LHCN-M2 (cell line): ENCODE data around the gene WNT10A. TPM values are rescaled to one million over a fixed set of nuclear protein-coding genes. Genes with fewer than 3 reads are reported as not detected.

Source experiments
- DNase-seq: peaks from one replicate; pipeline ENCODE4 v3.0.0-alpha.2; 2012; ENCODE audit warnings: low read depth
- total RNA-seq: library from RNA; depleted of rRNA; stranded (reverse); fragments of >200 nt; gene quantifications from 2 replicates; pipeline ENCODE4 v1.2.3, GENCODE V29; 2014

Gene WNT10A
- total RNA-seq, 1 experiment from 2014 or later, result 0.06 TPM

DNA sequence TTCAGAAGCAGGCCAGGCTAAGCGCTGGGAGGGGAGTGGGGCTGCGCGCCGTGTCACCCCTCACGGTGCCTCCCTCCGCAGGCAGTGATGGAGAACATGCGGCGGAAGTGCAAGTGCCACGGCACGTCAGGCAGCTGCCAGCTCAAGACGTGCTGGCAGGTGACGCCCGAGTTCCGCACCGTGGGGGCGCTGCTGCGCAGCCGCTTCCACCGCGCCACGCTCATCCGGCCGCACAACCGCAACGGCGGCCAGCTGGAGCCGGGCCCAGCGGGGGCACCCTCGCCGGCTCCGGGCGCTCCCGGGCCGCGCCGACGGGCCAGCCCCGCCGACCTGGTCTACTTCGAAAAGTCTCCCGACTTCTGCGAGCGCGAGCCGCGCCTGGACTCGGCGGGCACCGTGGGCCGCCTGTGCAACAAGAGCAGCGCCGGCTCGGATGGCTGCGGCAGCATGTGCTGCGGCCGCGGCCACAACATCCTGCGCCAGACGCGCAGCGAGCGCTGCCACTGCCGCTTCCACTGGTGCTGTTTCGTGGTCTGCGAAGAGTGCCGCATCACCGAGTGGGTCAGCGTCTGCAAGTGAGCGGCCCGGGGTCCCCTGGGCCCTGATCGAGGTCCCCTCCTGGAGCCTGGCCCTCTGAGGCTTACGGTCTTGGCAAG is 12.2 kb downstream of the WNT10A start:
- DNase-seq, result peak; percentile 19

DNA sequence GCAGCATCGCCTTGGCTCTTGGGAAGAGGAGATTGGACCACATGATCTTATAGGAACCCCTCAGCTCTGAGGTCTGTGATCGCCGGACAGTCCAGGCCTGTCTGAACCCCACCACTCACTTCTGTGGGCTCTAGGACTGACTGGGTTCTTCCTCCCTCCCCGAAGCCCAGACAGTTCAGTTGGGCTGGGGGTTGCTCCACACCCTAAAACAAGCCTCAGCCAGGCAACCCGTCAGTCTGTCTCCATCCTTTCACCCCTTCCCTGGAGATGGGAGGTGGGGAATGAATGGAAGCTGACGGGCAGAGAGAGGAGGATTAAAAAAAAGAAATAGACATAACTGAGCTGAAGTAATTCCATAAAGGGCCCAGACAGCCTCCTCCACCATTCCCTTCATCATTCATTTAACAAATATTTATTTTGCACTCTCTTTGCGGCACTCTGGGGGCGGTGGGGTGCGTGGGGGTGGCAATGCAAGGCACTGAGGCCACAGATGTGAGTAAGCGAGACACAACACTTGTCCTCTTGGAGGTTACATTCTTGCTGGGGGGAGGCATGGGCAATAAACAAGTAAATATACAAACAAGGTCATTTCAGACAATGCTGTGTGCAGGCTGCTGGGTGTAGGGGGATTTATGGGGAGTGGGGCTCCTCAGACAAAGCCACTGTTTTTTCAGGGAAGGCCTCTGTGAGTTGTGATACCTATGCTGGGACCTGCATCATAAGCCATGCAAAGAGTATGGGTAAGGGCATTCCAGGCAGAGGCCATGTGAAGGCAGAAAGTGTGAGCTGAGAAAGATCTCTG is 12.9 kb downstream of the WNT10A start:
- DNase-seq, result no peak

DNA sequence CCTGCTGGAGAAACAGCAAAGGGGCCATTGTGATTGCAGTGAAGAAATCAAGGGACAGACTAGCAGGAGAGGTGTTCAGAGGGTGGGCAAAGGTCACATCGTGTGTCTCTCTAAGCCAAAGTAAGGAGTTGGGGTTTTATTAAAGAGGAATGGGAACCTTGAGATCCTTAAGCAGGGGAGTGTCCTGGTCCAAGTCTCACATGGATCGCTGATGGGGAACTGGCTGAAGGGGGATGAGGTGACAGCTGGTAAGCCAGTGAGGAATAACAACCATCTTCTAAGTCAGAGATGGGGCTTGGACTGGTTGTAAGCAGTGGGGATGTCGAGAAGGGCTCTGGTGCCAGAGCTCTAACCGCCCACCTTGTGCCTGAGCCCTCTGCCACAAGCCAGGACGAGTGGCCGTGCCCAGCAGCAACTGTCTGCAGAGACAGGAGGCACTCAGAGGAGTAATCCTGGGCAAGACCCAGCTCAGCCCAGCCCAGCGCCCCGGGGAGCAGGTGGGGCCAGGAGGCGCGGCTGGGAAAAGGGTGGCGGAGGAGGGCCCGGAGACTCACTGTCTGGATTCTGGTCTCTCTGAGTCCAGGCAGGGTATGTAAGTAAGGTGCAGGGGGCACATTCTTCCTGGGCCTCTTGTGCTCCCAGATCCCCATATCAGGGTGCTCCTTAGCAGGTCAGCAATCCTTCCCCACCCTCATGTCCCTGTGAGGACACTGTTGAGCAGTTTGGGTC is 13.7 kb downstream of the WNT10A start:
- no peak for DNase-seq

DNA sequence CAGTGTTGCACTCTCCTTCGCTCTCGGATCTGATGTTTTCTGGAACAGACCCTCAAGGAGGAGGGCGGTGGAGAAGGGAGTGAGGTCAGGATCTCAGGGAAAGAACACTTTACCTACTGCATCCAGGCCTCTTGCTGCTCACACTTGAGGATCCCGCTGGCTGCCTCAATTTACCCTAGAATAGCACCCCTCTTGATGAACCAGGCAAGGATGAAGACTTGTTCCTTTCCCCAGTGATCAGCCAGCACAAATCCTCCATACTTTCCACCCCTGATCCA is 14.2 kb downstream of the WNT10A start:
- DNase-seq, result no peak

DNA sequence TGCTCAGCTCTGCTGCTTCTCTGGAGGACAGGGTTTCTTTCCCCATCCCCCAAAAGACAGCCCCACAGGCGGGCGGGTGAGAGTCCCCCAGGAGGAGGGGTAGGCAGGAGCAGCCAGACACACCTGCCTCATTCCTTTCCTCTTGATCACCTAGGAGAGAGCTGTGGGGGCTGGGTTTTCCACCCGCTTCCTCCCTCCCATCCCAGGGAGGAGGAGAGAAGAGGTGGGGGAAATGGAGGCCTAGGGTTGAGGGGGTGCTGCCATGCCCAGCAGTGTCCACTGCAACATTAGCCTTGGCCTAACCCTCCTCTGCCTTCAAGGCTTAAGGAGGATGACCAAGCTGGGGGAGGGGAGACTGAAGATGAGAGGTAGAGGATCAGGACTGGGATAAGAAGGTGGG is 14.7 kb downstream of the WNT10A start:
- DNase-seq, result no peak

DNA sequence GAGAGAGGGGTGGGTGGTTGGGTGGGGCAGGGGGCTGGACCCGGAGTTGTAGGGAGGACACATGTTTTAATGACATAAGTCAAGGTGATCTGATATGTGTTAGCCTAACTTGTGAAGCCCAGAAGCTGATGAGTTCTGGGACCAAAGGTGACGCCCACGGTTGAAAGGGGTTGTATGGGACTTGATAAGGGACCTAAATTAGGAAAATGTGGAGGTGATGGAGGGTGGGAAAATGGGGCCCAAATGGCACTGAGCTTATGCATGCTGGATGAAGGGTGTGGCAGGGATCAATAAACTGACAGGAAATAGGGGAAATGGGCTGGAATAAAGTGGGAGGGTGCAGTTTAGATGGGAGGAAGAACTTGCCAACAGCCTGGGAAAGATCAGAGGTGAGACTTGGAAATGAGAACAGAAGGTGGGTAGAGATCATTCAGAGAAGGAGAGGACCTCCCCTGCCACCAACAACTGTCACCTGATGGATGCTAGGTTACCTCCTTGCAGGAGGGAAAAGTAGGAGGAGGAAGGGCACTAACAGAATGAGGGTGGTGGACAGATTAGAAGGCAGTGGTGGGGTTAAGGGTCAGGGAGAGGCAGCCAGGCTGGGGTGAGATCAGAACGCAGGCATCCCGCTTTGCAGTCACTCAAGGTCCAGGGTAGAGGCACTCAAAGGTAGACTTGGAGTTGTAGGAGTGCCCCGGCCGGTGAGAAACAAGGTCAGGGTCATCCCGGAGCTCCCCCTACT is 15.3 kb downstream of the WNT10A start:
- no peak for DNase-seq

DNA sequence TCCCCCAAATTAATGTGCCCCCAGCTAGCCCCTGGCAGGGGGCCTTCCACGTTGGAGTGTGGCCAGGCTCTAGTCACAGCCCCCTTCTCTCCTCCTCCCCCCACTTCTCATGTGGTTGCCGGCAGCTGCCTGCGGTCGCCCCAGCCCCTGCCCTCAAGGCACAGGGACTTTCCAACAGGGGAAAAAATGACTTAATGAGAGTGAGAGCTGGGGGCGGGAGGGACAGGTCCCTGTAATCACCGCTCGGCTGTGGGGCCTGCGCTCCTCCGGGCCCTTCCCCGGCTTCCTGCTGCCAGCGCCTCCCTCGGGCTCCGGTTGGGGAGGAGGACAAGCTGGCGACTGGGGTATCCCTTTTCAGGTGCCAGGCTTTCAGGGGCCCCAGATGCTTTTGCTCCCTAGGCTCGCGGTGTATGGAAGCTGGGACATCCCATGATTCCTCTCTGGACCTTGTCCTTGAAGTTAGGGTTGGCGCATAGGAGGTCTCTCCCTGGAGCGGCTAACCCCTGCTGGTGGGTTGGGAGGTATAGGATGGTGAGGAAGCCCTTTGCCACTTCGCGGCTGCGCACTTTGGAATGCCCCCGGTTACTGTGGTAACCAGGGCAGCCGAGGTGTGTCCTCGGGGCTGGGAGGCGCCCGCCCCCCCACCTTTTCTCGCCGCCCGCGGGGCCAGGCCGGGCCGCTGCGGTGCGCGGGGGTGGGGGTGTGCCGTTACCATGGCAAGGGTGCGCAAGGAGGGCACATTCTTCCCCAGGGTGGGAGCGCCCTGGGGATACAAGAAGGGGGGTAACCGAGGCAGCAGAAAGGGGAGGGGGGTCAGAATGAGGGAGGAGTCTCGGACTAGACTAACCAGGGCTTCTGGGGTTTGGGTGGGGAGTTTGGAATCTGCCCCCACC is 16.1 kb downstream of the WNT10A start:
- DNase-seq, result peak; percentile 9

DNA sequence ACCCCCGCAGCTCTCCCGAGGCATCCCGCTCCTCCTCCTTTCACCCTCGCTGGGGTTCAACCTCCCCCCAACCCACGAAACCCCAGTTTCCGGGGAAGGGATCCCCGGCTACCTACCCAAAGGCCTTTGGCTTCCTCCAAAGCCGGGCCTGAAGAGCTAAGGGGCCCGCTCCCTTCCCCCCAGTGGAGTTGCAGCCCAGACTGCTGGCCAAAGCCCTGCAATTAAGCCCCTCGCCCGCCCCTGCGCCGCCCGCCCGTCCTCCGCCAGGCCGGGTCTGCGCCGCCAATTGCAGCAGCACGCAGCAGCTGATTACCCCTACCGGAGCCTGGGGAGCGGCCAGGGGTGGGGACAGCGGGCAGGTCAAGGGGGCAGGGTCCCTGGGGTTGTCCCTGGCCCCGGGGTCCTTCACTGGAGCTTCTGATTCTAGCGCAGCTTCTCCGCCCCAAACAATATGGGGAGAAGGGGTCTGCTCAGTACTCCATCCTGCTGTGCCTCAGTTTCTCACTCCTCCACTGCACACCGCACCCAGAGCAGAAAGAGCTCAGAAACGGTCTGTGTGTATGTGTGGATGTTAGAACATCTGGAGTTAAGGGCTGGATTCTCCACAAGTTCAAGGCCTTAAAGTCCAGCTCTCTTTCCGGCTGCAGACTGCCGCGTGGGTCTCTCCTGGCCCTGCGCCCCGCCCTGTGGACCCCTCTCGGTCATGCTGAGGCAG is 16.9 kb downstream of the WNT10A start:
- no peak for DNase-seq

DNA sequence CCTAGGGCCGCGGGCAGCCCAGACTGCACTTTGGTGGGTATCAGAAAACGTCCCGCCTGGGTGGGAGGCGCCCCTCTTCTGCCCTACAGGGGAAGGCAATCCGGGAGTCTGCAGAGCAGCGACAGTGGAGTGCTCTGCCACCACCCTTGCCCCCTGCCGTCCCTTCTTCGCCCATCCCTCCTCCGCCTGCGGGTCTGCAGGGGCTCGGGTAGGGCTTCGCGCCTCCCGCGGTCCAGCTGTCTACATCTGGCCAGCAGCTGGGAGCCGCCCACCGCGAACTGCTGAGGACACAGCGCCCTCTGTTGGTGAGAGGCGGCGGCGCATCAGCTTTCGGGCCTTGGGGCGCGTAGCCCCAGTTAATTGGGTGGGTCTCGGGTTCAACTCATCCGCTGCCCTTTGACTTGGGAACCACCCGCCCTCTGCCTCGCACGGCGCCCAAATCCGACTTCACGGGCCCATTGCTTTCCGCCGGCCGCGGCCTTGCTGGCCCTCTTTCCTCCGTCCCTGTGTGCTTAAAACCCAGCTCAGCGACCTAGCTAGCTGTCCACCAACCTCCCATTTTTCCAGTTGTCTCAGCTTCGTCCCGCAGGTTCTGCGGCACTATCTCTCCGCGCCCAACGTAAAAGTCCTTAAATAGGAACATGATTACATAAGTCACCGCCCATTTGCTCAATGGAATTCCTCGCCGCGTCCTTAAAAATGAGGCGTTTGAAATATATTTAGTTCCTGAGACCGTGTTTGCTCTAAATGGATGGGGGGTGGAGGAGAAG is 17.6 kb downstream of the WNT10A start:
- peak; percentile 19 for DNase-seq

DNA sequence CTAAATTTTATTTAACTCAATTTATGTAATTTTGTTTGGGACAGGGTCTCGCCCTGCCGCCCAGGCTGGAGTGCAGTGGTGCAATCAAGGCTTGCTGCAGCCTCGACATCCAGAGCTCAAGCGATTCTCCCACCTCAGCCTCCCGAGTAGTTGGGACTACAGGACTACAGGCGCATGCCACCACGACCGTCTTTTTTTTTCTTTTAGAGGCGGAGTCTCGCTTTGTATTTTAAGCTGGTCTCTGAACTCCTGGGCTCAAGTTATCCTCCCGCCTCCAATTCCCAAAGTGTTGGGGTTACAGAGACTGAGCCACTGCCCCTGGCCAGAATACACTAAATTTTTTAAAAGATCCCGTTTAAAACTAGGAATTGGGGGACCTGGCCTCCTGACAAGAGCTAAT is 18.5 kb downstream of the WNT10A start:
- DNase-seq, result no peak

DNA sequence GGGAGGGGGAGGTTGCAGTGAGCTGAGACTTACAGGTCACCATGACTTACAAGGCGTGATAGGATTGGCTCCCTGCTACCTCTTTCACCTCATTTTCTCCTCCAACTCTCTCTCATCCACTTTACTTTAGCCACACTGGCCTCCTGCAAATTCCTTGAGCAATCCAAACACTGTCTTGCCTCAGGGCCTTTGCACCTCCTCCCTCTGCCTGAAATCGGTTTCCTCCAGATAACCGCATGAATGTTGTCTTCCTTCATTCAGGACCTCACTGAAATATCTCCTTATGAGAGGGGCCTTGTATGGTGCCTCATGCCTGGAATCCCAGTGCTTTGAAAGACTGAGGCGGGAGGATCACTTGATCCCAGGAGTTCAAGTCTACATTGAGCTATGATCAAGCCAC is 21.8 kb downstream of the WNT10A start:
- no peak for DNase-seq

DNA sequence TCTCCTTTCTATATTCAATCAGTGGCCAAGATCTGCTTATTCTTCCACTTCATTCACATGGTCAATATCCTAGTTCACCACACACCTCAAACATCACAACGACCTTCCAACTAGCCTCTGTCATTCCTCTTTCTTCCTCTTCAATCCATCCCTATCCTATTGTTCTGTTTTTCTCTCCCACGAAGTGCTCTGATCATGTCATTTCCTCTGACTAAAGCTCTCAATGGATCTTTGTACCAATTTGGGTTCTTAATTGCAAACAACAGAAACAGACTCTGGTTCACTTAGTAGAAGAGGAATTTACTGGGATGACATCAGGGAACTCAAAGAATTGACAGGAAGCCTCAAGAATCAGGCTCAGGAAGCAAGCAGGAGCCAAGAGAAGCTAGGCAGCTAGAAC is 23.5 kb downstream of the WNT10A start:
- no peak for DNase-seq

DNA sequence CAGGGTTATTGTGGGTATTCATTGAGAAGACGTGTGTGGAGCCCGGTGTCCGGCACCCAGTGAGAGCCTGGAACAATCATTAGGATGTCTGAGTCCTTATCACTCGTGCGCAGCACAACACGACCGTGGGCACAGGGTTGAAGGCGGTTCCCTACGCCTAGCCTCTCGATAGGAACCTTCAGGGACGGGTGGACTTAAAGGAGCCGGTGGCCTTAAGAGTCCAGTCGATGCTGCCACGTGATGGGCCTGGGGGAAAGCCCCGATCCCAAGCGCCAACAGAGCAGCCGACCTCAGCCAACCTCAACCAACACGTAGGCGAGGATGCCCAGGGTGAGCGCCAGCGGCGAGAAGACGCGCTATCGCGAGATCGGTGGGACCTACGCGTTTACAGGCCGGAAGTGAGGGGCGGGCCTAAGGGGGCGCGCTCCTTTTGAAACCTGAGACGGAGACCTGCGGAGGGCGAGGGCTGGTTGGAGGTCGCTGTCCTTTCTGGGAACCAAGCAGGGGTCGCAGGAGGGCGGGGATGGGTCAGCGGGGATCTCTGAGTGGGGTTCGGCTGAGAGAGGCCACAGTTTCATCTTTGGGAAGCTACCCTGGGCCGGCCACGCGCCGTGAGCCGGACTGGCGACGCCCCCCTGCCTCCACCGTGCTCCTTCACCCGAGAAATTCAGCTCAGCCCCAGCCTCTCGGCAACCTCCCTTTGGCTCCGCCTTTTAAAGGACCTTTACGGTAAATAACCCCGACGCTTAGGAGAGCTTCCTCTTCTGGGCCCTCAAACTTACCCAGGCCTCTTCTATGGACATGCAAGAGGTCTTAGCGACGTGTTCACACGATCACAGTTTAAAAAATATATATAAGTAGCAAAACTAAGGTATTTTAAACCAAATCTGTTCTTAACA is 28.3 kb downstream of the WNT10A start:
- DNase-seq, result peak; percentile 69

DNA sequence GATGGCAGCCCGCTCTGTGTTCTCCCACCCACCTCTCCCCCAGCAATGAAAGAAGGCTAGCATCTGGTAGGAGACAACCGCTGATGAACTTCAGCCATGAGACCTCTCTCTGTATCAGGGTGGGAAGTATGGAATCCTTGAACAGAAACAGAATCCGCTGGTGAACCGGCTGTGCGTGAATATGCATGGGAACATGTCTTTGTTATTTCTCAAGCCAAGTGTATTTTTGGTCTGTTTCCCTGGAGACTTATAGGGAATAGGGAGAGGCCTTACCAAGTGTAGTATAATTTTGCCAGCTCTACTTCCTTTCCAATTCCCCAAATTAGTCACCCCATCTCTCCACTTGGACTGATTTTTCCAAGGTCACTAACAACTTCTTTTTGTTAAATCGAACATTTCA is 30.1 kb downstream of the WNT10A start:
- no peak for DNase-seq

DNA sequence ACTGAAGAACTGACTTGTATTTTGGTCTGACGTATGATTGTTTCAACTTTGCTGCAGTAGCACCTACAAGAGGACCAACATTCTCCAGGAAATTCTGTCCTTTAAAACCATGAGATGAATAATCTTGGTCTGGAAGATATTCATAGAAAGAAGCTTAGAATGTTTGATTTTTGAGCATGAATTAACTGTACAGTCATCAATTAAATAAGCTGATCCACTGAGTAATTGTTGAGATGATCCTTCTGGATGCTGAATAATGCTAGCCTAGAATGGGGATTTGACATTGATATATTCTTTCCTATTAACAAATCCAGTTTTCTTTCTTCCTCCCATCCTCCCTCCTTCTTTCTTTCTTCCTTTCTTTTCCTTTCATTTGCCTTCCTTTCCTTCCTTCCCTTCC is 39.9 kb downstream of the WNT10A start:
- DNase-seq, result no peak

DNA sequence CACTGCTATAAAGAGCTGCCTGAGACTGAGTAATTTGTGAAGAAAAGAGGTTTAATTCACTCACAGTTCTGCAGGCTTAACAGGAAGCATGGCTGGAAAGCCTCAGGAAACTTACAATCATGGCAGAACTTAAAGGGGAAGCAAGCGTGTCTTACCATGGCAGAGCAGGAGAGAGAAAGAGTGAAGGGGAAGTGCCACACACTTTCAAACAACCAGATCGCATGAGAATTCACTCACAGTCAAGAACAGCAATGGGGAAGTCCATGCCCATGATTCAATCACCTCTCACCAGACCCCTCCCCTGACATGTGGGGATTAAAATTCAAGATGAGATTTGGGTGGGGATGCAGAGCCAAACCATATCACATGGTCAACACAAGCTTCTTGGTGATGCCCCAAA is 44.1 kb downstream of the WNT10A start:
- no peak for DNase-seq

DNA sequence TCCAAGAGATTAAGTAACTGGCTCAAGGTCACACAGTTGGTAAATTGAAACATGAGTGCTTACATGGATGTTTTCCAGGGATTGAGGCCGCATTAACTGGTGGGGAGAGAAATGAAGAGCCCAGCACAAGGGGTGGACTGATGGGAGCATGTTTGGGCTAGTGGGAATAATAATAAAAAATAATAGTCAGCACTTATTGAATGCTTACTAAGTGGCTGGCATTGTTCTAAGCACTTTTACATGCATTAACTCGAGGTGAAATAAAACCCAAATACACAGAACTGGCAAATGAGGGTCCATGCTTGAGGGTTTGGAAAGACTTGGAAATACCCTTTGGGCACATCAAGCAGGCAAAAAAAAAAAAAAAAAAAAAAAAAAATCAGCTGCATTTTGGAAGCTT is 44.8 kb downstream of the WNT10A start:
- DNase-seq, result no peak

DNA sequence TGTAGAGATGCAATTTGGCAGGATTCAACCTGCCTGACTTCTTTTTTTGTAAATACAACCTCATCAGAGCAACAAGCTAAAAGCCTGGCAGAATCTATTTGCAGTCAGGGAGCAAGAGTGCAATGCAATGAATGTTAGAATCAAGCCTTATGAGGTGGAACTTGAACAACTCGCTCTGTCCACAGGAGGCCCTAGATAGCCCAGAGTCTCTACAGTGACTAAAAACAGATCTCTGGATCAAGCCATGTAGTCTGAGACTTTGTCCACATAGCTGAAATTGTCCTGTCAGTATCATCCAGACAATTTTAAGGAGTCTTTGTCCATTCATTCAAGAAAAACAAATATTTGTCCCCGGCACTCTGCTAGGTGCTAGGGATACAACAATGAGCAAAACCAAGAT is 46.8 kb downstream of the WNT10A start:
- DNase-seq, result no peak

DNA sequence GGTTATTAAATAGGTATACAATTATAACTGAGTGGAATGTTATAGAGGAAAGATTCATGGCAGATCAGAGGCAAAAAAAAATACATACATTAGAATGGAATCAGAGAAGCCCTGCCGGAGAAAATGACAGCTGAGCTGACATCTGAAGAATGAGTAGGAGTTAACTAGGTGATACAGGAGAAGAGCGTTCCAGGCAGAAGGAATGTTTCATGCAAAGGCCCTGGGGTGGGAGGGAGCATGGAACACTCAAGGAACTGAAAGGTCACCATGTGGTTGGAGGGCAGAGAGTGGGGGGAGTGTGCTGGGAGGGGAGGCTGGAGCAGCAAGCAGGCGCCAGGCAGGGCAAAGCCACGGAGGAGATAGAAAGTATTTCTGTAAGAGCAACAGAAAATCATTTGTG is 47.2 kb downstream of the WNT10A start:
- DNase-seq, result no peak
